ENCODE results near the gene C1orf232.

The C1orf232 gene

GRCh38 chr1:26177182-26177684, 8.5 kb upstream of the C1orf232 start, which contains the start of gene CNKSR1:
Gene CNKSR1, plus strand, starts transcription at chr1:26177491. Its CDS starts 57 bp downstream, at chr1:26177548.
- no peak for DNase-seq (ENCODE audit: low spot score)

DNA sequence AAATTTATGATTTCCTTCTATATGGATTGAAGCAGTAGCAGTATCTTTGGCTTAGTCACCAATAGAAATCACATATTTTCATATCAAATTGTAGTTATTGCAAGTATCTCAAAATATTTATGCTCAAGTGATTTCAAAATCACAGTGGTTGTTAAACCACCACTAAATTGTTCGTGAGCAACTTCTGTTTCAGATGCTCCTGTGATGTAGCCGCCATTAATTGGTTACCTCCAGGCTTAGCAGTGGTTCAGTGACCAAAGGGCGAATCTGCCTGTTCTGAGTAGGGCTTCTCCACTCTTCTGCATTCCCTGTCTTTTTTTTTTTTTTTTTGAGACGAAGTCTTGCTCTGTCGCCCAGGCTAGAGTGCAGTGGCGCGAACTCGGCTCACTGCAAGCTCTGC, 6.6 kb upstream of the C1orf232 start:
- DNase-seq (ENCODE audit: low spot score): no peak

DNA sequence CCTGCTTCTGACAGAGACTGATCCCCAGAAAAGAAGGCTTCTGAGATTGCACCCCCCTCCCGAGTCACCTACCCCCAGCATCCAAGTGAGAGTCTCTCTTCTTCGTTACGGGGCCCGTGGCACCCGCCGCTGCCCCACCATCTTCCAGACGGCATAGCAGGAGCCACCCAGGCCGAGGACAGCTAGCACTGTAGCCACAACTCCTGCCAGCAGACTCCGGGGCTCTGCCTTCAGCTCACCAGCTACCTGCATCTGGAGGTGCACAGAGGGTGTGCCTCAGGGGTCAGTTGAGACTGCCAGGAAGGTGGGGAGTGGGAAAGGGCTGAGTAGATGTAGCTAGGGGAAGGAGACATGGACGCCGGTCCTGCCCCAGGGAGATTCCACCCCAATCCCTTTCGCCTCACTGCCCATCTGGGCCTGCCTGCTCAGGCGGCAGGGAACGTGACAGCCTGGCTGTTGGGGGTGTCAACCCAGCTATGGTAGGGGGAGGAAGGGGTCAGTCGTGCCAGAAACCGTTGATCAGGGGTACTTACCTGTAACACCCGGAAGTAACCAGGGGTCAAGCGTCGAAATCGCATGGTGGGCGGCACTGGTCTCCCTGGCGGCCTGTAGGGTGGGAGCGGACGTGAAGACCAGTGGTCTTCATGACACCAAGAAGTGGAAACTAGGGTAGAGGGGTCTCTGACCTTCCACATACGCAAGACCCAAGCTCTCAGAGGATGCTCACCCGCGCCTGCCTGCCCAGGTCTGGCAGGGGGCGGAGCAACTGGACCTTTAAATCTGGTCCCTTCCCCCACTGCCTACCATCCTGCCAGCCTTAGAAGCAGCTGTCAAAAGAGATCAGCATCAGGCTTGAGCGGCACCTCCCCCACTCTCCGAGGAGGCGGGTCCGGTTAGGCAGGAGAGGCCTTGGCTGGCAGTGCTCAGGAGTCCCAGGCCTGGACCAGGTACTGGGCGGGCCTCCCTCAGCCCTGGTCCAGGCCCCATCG, 2.6 kb upstream of the C1orf232 start, which contains the start of gene ZNF593OS:
TSS of gene ZNF593OS (minus strand) at position 749 of the 989 bp plus-strand sequence. CDS start at position 578, 171 bp downstream.
- no peak for DNase-seq (ENCODE audit: low spot score)

GRCh38 chr1:26170472-26170821, 1.7 kb upstream of the C1orf232 start:
- DNase-seq (ENCODE audit: low spot score): no peak

DNA sequence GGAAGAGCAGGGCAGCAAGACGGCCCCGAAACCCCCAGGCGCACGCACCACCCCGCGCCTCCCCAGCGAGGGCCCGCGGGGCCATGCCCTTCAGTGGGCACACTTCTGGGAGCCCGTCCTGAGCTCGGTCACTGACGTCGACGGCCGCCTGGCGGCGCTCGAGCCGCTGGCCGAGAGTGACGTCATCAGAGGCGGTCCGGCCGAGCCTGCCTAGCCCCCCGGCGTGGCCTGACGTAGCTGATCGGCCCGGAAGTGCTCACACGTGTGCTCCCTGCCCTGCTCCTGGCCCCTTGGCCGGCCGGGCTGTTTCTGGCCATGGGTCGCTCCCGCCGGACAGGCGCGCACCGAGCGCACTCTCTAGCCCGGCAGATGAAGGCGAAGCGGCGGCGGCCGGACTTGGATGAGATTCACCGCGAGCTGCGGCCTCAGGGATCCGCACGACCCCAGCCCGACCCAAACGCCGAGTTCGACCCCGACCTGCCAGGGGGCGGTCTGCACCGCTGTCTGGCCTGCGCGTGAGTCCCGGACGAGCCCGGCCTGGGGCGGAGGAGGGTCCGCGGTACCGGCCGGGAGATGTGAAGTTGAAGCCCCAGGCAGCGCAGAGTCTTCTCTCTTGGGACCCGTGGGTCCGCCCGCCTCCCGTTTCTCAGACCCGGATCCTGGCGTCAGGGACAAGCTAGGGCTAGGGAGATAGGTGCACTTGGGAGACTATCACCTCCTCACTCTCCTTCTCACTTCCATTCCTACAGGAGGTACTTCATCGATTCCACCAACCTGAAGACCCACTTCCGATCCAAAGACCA, 1.1 kb upstream of the C1orf232 start, which contains the start of gene ZNF593:
TSS of gene ZNF593 (plus strand) at position 240 of the 803 bp plus-strand sequence. CDS start at position 316, 76 bp downstream.
- DNase-seq (ENCODE audit: low spot score): peak; percentile 93

DNA sequence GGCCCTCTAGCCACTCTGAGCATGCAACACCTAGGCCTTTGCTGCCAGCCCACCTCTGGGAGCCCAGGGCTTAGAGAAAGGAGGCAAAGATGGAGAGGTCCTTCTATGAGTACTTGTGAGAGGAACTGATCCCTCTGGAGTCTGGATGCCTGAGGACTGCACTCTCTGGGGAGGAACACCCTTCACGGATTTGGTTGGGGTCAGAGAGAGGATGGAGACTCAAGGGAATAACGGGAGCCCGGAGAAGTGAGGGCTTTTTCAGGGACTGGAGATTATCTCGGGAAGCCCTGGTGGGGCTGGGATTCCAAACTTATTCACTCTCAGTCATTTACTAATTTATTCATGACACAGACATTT, 413 bp upstream of the C1orf232 start:
- DNase-seq (ENCODE audit: low spot score): no peak

DNA sequence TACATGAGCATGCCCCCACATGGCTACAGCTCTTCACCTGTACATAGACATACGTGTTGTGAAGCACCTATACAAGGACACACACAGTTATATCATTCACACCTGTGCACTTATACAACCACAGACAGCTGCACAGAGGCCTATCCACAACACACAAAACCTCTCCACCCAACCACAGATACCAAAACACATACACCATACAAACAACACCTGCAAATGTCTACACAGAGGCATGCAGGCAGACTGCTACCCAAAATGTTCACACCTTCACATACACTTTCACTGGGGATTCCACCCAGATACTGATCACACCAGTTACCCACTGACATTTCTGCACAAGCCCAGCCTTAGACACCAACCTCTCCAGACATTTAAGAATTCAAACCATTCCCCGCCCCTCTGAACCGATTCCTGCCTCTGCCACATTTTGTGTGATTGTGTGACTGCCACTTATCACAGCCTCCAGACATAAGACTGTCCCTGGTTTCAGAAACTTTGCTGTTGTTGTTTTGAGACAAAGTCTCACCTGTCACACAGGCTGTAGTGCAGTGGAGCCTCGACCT, 2.0 kb downstream of the C1orf232 start:
- DNase-seq (ENCODE audit: low spot score): peak; percentile 37

- no peak for DNase-seq (ENCODE audit: low spot score)
Observed at GRCh38 chr1:26164861-26165842, 3.6 kb downstream of the C1orf232 start.

DNA sequence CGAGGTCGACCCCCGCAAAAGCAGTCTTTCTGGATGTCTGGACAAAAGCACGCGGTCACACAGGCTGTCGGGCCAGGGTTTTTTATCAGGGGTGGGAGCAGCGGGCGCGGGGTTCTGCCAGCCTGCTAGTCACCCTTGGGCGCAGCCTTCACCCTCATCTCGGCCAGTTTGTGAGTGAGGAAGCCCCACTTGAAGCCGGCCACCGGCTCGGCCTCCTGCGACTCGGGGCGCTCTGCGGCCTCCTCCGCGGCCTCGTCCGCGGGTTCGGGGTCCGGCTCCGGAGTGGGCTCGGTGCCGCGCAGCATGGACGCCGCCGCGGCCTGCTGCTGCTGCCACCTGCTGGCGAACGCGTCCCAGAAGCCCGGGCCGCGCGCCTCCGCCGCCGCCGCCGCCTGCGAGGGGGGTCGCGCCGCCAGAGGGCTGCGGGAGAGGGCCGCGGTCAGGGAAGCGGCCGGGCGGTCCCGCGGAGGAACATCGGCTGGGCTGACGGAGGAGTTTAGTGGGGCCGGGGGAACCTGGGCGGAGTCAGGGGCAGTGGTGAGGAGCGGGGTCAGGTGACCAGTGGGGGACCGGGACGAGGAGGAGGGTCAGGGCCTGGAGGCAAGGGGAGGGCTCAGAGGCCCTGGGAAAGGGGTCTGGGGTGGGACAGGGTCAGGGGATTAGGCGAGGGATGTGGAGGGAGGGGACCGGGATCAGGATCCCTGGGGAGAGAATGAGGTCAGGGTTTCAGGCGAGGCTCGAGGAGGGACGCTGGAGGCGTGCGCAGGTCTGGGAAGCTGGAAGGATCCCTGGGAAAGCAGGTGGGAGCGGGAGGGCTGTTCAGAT, 4.5 kb downstream of the C1orf232 start:
- DNase-seq (ENCODE audit: low spot score): peak; percentile 51

DNA sequence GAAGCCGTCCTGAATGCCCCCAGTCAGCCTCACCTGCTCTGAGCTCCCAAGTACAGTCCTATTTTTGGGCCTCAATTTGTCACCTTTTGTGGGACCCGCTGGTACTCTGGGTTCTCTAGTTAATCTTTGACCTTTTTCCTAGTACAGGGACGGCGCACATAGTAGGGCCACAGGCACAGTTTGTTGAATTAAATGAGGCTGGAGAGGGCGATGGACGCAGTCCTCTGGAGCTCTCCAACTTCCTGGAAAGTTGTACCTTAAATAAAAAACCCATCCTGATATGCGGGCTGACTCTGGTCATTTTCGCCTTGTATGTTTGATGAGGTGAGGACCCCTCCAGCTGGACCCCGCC, 5.1 kb downstream of the C1orf232 start:
- DNase-seq (ENCODE audit: low spot score): no peak

DNA sequence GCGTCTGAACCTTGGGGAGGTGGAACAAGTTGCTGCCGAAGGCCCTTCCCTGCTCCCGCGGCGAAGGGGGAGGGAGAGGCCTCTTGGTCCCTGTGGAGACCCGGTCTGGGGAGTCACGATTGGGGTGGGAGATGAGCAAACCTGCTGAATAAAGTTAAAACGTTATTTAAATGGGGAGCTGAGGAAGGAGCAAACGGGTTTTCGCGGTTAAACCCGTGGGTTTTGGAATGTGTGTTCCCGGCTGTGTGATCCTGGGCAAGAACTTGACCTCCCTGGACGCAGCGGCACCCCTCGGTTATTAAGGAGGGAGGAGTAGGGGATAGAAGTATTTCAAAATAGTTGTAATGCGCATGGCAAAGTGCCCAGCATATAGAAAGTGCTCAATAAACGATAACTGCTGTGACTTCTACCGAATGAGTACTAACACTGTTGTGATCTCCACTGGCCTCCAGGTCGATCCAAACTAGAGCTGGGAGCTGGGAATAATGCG, 6.5 kb downstream of the C1orf232 start:
- no peak for DNase-seq (ENCODE audit: low spot score)

GRCh38 chr1:26161415-26162219, 7.1 kb downstream of the C1orf232 start:
- DNase-seq (ENCODE audit: low spot score): no peak

DNA sequence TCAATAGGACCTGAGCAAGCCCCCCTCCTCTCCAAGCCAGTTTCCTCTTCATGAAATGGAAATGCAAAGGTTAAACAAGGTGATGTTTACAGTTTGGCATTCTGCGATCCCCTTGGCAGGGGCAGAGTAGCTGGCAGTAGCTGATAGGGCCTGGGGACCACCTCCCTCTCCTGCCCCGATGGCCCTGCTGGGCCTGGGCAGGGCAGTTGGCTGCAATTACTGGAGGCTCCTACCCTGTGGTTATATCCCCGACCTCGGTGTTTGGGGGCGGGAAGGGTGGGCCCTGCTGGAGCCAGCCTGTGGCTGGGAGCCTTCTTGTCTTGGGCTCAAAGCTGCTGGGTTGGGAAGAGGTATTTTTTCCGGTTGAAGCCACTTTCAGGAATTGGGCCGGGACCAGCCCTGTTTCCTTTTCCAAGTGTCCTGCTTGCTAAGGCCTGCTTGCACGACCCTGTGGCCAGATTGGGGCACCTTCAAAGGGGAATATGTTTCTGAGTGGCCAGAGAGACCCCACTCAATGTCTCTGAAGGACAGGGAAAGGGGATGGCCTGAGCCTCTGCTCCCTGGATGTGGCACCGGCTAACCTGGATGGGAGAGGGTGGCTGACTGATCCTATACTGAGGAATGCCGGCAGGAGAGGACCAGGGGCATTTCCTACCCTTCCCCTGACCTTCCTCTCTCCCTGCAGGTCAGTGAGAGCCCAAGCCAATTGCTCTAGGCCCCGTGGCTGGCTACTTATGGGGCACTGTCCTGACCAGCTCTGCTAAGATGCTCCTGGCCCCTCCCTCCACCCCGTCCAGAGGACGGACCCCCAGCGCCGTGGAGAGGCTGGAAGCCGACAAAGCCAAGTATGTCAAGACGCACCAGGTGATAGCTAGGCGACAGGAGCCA, 8.0 kb downstream of the C1orf232 start:
- DNase-seq (ENCODE audit: low spot score): no peak

DNA sequence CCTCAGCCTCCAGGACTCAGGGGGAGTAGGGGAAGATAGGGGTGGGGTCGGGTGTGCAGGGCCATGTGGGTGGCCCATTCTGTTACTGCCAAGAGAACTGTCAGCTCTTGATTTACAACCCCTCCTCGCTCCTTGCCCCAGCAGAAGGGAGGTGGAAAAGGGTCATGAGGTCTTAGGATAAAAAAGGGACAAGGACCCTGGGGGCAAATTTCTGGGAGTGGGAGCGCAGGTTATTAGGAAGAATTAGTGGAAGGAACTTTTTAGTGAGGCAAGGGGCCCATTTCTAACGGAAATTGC, 9.1 kb downstream of the C1orf232 start:
- no peak for DNase-seq (ENCODE audit: low spot score)

DNA sequence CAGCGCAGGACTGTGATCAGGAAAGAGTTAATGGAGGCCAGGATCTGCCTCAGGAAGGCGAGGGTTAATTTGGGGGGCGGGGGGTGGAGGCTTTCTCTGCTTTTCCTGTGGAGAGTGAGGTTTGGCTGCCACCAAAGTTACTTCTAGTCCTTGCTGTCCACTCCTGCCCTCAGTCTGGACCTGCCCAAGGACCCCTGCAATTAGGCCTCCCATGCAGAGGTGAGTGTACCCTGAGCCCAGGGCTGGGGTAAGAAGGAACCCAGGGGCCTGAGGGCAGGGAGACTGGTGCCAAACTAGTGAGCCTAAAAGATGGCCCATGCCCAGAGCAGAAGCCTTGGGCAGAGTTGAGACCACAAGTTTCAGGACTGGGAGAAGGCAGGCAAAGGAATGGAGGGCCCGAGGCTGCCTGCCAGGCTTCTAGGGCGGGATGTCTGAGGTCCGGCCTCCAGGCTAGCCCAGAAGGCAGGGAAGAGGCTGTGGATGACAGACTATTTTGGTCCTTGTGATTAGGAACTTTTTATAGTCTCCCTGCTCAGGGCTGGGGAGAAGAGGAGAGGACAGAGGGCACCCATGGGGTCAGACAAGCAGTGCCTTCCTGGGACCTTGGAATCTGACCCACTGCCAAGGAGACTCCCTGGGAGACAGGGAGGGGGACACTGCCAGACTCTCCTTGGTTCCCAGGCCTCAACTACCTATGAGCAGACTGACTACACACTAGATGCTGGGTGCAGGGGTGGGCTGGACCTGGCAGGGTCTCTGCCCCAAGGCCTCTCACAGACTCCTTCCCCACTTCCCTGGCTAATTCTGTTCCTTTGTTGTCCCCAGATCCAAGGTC, 9.6 kb downstream of the C1orf232 start, which contains the start of gene FAM110D:
TSS of gene FAM110D (plus strand) at position 172 of the 835 bp plus-strand sequence. CDS start 2,213 bp downstream, outside the sequence.
- DNase-seq (ENCODE audit: low spot score): no peak

DNA sequence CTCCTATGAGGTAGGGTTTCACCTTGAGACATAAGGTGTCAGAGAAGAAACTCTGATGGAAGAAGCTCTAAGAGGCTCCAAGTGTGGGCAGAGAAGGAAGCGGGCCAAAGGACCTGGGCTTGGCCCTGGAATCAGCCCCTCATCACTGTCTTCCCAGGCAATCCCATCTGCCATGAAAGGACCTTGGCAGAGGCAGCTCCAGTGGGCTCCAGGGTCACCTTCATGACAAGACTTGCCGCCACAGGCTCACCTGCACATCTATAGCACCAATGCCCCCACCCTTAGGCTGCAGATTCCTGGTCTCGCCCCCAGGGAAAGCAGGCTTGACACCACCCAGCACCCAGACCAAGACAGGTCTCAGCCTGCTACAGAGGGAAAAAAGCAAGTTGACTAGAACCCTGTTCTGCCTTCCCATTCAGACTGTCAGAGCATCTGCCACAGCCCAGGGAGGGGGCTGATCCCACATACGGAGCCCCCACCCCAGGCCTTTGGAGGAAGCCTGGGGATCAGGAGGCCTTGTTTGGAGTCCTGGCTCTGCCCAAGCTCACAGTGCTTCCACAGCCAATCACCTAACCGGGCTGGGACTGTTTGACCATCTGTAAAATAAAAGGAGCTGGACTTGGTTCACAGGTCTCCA, 10.4 kb downstream of the C1orf232 start:
- DNase-seq (ENCODE audit: low spot score): no peak
